Measurements from ENCODE around the gene MIOS.

The MIOS gene

DNA sequence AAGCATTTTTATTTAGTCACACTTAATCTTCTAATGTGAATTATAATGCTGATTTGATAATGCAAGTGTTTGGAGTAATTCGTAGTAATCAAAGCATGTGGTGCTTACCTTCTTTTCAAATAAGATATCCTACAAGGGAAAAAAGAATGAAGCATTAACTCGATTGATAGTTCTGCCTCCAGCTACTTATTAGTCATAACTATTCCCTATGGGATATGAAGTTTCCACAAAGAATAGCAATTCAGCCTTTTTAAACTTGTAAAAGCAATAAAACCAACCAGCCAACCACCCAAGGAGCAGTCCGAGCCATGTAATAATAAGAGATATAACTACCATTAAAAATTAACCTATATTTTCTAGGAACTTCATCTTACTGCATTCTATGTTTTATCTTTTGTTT lies 42.6 kb upstream of the MIOS start:
- DNase-seq (ENCODE audit: low read depth), result no peak
- H3K4me3 ChIP-seq (ENCODE audit: low read length), result no peak overlapping the region
- TF ChIP-seq, protein P1, sequence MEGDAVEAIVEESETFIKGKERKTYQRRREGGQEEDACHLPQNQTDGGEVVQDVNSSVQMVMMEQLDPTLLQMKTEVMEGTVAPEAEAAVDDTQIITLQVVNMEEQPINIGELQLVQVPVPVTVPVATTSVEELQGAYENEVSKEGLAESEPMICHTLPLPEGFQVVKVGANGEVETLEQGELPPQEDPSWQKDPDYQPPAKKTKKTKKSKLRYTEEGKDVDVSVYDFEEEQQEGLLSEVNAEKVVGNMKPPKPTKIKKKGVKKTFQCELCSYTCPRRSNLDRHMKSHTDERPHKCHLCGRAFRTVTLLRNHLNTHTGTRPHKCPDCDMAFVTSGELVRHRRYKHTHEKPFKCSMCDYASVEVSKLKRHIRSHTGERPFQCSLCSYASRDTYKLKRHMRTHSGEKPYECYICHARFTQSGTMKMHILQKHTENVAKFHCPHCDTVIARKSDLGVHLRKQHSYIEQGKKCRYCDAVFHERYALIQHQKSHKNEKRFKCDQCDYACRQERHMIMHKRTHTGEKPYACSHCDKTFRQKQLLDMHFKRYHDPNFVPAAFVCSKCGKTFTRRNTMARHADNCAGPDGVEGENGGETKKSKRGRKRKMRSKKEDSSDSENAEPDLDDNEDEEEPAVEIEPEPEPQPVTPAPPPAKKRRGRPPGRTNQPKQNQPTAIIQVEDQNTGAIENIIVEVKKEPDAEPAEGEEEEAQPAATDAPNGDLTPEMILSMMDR (IDR thresholded peaks at IDR 0.05; ENCODE audit: insufficient read depth, low read depth, low read length, missing control alignments), result no peak

DNA sequence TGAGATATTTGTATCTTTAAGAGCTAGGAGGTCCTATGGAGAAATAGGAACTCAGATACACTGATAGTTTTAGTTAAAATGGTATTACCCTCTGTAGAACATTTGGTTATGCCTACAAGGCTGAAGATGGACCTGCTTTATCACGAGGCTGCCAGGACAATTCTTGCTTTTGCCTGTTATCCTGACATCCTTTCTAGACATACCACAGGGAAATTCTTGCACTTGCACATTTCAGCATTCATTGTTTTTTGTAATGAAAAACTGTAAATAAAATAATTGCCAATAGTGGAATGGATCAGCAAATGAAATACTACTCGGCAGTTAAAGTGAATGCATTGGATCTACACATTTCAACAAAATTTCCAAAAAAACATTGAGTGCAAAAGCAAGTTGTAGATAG lies 40.7 kb upstream of the MIOS start:
- TF ChIP-seq, protein P1 (IDR thresholded peaks at IDR 0.05; ENCODE audit: insufficient read depth, low read depth, low read length, missing control alignments), result no peak
- DNase-seq (ENCODE audit: low read depth), result no peak

DNA sequence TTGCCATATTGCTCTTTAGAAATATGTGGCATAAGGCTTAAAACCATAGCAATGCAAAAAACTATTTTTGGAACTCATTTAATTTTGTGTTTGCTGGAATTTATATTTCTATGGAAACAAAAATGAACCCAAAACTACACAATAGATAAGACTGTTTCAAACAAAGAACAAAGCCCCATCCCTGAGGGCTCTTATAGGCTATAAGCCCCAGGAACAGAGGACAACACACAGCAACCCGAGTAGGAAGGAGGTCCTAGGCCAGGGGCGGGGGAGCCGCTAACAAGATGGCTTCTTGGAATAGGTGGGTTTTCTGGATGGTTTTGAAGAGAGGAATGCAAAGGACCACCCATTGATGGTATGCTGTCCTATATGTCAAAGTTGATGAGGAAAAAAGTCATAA lies 39.6 kb upstream of the MIOS start:
- TF ChIP-seq, protein P1 (IDR thresholded peaks at IDR 0.05; ENCODE audit: insufficient read depth, low read depth, low read length, missing control alignments), result no peak
- no peak for DNase-seq (ENCODE audit: low read depth)
- no peak overlapping the region for H3K4me3 ChIP-seq (ENCODE audit: low read length)

More for the DNA sequence above, 40.7 kb upstream of the MIOS start:
- no peak overlapping the region for H3K4me3 ChIP-seq (ENCODE audit: low read length)

DNA sequence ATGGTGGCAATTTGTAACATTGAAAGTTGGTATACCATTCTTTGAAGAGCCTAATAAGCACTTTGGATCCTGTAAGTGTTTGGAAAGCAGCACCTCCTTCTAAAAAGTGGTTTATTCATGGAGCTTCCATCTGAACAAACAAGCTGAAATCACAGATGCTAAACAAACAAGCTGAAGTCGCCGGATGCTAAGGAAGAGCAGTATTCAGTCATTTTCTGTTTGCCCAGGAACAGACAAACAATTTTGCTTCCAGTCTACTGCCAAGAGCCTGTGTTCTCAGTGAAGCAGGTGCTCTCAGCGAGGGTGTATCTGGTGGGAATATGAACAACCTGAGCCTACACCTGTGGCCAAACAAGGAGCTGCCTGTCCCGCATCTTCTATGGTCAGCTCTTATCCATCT lies 37.4 kb upstream of the MIOS start:
- TF ChIP-seq, protein P1 (IDR thresholded peaks at IDR 0.05; ENCODE audit: insufficient read depth, low read depth, low read length, missing control alignments), result no peak
- no peak overlapping the region for H3K4me3 ChIP-seq (ENCODE audit: low read length)
- no peak for DNase-seq (ENCODE audit: low read depth)

DNA sequence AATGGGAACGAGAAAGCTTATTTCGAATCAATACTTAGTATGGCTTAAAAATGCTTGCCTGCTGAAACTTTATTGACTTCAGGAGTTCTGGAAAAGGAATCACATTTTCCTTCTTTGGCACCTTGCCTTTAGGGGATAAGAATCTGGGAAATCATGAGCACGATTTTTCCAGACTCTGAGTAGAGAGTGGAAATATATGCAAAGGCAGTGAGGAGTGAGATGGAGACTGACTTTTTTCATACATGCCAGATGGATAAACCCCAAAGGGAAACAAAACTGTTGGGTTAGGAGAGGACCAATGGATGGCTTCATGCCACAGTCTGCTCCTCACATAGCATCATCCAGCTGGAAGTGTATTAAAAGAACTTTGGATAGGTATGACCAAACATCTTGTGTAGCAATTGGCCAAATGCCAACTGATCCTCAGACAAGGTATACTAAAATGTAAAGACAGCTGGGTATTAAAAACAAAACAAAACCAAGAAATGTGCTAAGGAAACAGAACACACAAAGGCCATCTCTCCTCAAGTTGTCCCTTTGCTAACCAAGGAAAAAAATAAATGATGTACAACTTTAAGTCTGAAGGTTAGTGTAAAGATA lies 32.8 kb upstream of the MIOS start:
- DNase-seq (ENCODE audit: low read depth), result no peak
- TF ChIP-seq, protein P1 (IDR thresholded peaks at IDR 0.05; ENCODE audit: insufficient read depth, low read depth, low read length, missing control alignments), result no peak

DNA sequence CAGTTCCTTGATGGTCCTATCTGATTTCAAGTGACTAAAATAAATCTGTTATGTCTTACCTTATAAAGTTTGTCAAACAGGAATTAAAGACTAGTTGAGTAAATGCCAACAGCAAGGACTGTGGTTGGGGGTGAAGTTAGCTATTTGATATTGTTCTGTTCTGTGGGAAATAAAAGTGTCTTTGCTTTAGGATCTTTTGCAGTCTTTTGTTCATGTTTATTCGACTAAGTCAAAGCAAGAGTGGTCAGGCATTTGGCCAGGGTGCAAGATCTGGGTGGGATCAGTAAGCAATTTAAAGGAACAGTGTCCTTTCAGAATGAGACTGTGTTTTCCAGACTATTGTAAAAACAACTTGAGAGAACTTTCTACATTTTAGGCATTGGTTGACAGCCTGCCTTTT lies 31.0 kb upstream of the MIOS start, which contains the start of gene COL28A1:
Gene COL28A1, minus strand, starts transcription at position 183 of the 400 bp plus-strand sequence. CDS start 2,998 bp downstream, outside the sequence.
- no peak within 1 kb of the TSS for H3K4me3 ChIP-seq (ENCODE audit: low read length)
- DNase-seq (ENCODE audit: low read depth), result no peak
- TF ChIP-seq, protein P1 (IDR thresholded peaks at IDR 0.05; ENCODE audit: insufficient read depth, low read depth, low read length, missing control alignments), result no peak

More for the DNA sequence above, 32.8 kb upstream of the MIOS start:
- no peak overlapping the region for H3K4me3 ChIP-seq (ENCODE audit: low read length)

Measured in epithelial cell of esophagus (primary cell).